ENCODE data around the gene VCAM1. TPM values are rescaled to one million over a fixed set of nuclear protein-coding genes. Genes with fewer than 3 reads are reported as not detected.

VCAM1 gene
- total and polyA plus RNA-seq, 9 of the 15 experiments (the other 6 are each of a cell fraction or from before 2014, with no cell fraction given): 0.04 to 0.13 TPM; not detected in 7

- TF ChIP-seq, protein P1, sequence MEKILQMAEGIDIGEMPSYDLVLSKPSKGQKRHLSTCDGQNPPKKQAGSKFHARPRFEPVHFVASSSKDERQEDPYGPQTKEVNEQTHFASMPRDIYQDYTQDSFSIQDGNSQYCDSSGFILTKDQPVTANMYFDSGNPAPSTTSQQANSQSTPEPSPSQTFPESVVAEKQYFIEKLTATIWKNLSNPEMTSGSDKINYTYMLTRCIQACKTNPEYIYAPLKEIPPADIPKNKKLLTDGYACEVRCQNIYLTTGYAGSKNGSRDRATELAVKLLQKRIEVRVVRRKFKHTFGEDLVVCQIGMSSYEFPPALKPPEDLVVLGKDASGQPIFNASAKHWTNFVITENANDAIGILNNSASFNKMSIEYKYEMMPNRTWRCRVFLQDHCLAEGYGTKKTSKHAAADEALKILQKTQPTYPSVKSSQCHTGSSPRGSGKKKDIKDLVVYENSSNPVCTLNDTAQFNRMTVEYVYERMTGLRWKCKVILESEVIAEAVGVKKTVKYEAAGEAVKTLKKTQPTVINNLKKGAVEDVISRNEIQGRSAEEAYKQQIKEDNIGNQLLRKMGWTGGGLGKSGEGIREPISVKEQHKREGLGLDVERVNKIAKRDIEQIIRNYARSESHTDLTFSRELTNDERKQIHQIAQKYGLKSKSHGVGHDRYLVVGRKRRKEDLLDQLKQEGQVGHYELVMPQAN (IDR thresholded peaks at IDR 0.05; ENCODE audit: borderline replicate concordance): no peak
- TF ChIP-seq MECOM (CRISPR knock-in tag; IDR thresholded peaks at IDR 0.05) (no peak), ATF4 (CRISPR knock-in tag; IDR thresholded peaks at IDR 0.05) (no peak), PPARD (CRISPR knock-in tag; IDR thresholded peaks at IDR 0.05) (no peak), ZNF165 (CRISPR knock-in tag; IDR thresholded peaks at IDR 0.05; ENCODE audit: borderline replicate concordance) (no peak), MYNN (IDR thresholded peaks at IDR 0.05) (no peak), MYNN (CRISPR knock-in tag; IDR thresholded peaks at IDR 0.05) (no peak), PHB2 (IDR thresholded peaks at IDR 0.05; ENCODE audit: low read depth) (no peak), DIDO1 (tag; IDR thresholded peaks at IDR 0.05; ENCODE audit: low read depth) (no peak), ZNF561 (CRISPR knock-in tag; conservative IDR thresholded peaks at IDR 0.05) (no peak), SMARCC2 (IDR thresholded peaks at IDR 0.05; ENCODE audit: low read depth) (no peak), TCF7L2 (IDR thresholded peaks at IDR 0.05; ENCODE audit: low read depth, low read length) (no peak), RB1 (IDR thresholded peaks at IDR 0.05; ENCODE audit: low read depth) (no peak), HMG20A (CRISPR knock-in tag; conservative IDR thresholded peaks at IDR 0.05) (no peak), TOE1 (IDR thresholded peaks at IDR 0.05; ENCODE audit: borderline replicate concordance) (no peak), TOE1 (CRISPR knock-in tag; IDR thresholded peaks at IDR 0.05; ENCODE audit: borderline replicate concordance, low read depth) (no peak), NR2C2 (CRISPR knock-in tag; IDR thresholded peaks at IDR 0.05) (no peak), NR2C2 (tag; IDR thresholded peaks at IDR 0.05) (no peak), ZNF384 (IDR thresholded peaks at IDR 0.05; ENCODE audit: low read depth, low read length) (no peak), ZC3H4 (CRISPR knock-in tag; IDR thresholded peaks at IDR 0.05; ENCODE audit: borderline replicate concordance) (no peak), THRA (IDR thresholded peaks at IDR 0.05) (no peak)
- TF ChIP-seq, protein P2, sequence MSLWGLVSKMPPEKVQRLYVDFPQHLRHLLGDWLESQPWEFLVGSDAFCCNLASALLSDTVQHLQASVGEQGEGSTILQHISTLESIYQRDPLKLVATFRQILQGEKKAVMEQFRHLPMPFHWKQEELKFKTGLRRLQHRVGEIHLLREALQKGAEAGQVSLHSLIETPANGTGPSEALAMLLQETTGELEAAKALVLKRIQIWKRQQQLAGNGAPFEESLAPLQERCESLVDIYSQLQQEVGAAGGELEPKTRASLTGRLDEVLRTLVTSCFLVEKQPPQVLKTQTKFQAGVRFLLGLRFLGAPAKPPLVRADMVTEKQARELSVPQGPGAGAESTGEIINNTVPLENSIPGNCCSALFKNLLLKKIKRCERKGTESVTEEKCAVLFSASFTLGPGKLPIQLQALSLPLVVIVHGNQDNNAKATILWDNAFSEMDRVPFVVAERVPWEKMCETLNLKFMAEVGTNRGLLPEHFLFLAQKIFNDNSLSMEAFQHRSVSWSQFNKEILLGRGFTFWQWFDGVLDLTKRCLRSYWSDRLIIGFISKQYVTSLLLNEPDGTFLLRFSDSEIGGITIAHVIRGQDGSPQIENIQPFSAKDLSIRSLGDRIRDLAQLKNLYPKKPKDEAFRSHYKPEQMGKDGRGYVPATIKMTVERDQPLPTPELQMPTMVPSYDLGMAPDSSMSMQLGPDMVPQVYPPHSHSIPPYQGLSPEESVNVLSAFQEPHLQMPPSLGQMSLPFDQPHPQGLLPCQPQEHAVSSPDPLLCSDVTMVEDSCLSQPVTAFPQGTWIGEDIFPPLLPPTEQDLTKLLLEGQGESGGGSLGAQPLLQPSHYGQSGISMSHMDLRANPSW (CRISPR knock-in tag; IDR thresholded peaks at IDR 0.05): no peak
- TF ChIP-seq, protein P3, sequence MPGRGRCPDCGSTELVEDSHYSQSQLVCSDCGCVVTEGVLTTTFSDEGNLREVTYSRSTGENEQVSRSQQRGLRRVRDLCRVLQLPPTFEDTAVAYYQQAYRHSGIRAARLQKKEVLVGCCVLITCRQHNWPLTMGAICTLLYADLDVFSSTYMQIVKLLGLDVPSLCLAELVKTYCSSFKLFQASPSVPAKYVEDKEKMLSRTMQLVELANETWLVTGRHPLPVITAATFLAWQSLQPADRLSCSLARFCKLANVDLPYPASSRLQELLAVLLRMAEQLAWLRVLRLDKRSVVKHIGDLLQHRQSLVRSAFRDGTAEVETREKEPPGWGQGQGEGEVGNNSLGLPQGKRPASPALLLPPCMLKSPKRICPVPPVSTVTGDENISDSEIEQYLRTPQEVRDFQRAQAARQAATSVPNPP (IDR thresholded peaks at IDR 0.05; ENCODE audit: borderline replicate concordance, insufficient read depth, insufficient read length): no peak
These were observed 66.0 kb downstream of the VCAM1 start (continued) for GRCh38 chr1:100785470-100786052.

Data from K562 (cell line).